ENCODE results near the gene FOLH1. TPM values are rescaled to one million over a fixed set of nuclear protein-coding genes. Genes with fewer than 3 reads are reported as not detected.
"Not testable (repeated sequence)": the region's sequence is repeated elsewhere in the genome, so short reads cannot be mapped to it uniquely, and the experiment has no call there.

Gene FOLH1
- total and polyA plus RNA-seq, 2 donors from 2014 or later, result 1.3 to 12.3 TPM

GRCh38 chr11:49233019-49233418 lies 24.6 kb upstream of the FOLH1 start:
- FAIRE-seq; H3K9me3 ChIP-seq (ENCODE audit: control insufficient read depth in 2 of 3, insufficient read depth in 1 of 3, low read length in 3 of 3); DNase-seq; H3K27me3 ChIP-seq (ENCODE audit: control insufficient read depth, insufficient read depth, low read length); H3K9ac ChIP-seq (ENCODE audit: low read length in 3 of 3); H3K4me1 ChIP-seq (ENCODE audit: control insufficient read depth in 2 of 3, insufficient read depth in 2 of 3, low read depth in 1 of 3, low read length in 3 of 3); H3K27ac ChIP-seq (ENCODE audit: low read depth in 2 of 2, low read length in 2 of 2); H3K36me3 ChIP-seq (ENCODE audit: control insufficient read depth in 2 of 3, insufficient read depth in 3 of 3, low read length in 3 of 3); H3K4me3 ChIP-seq (ENCODE audit: low read length in 3 of 3); intact Hi-C loops (cut with DNase I): not testable (repeated sequence)

GRCh38 chr11:49231725-49232124 lies 23.3 kb upstream of the FOLH1 start:
- intact Hi-C loops (cut with DNase I); FAIRE-seq: not testable (repeated sequence)
- peak in 1 of 5 donors; percentile 11 for DNase-seq

GRCh38 chr11:49230534-49230933 lies 22.1 kb upstream of the FOLH1 start:
- H3K4me3 ChIP-seq (ENCODE audit: low read length in 3 of 3); H3K9me3 ChIP-seq (ENCODE audit: control insufficient read depth in 2 of 3, insufficient read depth in 1 of 3, low read length in 3 of 3); FAIRE-seq; intact Hi-C loops (cut with DNase I); H3K27ac ChIP-seq (ENCODE audit: low read depth in 2 of 2, low read length in 2 of 2); H3K4me1 ChIP-seq (ENCODE audit: control insufficient read depth in 2 of 3, insufficient read depth in 2 of 3, low read depth in 1 of 3, low read length in 3 of 3); H3K27me3 ChIP-seq (ENCODE audit: control insufficient read depth, insufficient read depth, low read length); H3K9ac ChIP-seq (ENCODE audit: low read length in 3 of 3); H3K36me3 ChIP-seq (ENCODE audit: control insufficient read depth in 2 of 3, insufficient read depth in 3 of 3, low read length in 3 of 3): not testable (repeated sequence)
- peak; percentile 20 for TF ChIP-seq CTCF (IDR thresholded peaks at IDR 0.05; ENCODE audit: borderline replicate concordance, extremely low read depth, insufficient read depth)
- DNase-seq, result peak in 3 of 5 donors; percentile 60 to 68 (median 60)

More at GRCh38 chr11:49231725-49232124, 23.3 kb upstream of the FOLH1 start:
- not testable (repeated sequence) for H3K4me3 ChIP-seq (ENCODE audit: low read length in 3 of 3); H3K9me3 ChIP-seq (ENCODE audit: control insufficient read depth in 2 of 3, insufficient read depth in 1 of 3, low read length in 3 of 3); H3K27ac ChIP-seq (ENCODE audit: low read depth in 2 of 2, low read length in 2 of 2); H3K9ac ChIP-seq (ENCODE audit: low read length in 3 of 3); H3K4me1 ChIP-seq (ENCODE audit: control insufficient read depth in 2 of 3, insufficient read depth in 2 of 3, low read depth in 1 of 3, low read length in 3 of 3); H3K27me3 ChIP-seq (ENCODE audit: control insufficient read depth, insufficient read depth, low read length); H3K36me3 ChIP-seq (ENCODE audit: control insufficient read depth in 2 of 3, insufficient read depth in 3 of 3, low read length in 3 of 3)

GRCh38 chr11:49230001-49230400 lies 21.6 kb upstream of the FOLH1 start:
- FAIRE-seq; H3K36me3 ChIP-seq (ENCODE audit: control insufficient read depth in 2 of 3, insufficient read depth in 3 of 3, low read length in 3 of 3); H3K9me3 ChIP-seq (ENCODE audit: control insufficient read depth in 2 of 3, insufficient read depth in 1 of 3, low read length in 3 of 3); H3K4me1 ChIP-seq (ENCODE audit: control insufficient read depth in 2 of 3, insufficient read depth in 2 of 3, low read depth in 1 of 3, low read length in 3 of 3); H3K27me3 ChIP-seq (ENCODE audit: control insufficient read depth, insufficient read depth, low read length); H3K4me3 ChIP-seq (ENCODE audit: low read length in 3 of 3); H3K9ac ChIP-seq (ENCODE audit: low read length in 3 of 3); H3K27ac ChIP-seq (ENCODE audit: low read depth in 2 of 2, low read length in 2 of 2); DNase-seq; intact Hi-C loops (cut with DNase I): not testable (repeated sequence)

- DNase-seq (peak in 2 of 5 donors; percentile 24 to 25), FAIRE-seq (peak; percentile 90)
- intact Hi-C loops (cut with DNase I); H3K36me3 ChIP-seq (ENCODE audit: control insufficient read depth in 2 of 3, insufficient read depth in 3 of 3, low read length in 3 of 3); H3K27me3 ChIP-seq (ENCODE audit: control insufficient read depth, insufficient read depth, low read length); H3K9me3 ChIP-seq (ENCODE audit: control insufficient read depth in 2 of 3, insufficient read depth in 1 of 3, low read length in 3 of 3); H3K9ac ChIP-seq (ENCODE audit: low read length in 3 of 3); H3K4me3 ChIP-seq (ENCODE audit: low read length in 3 of 3); H3K27ac ChIP-seq (ENCODE audit: low read depth in 2 of 2, low read length in 2 of 2); H3K4me1 ChIP-seq (ENCODE audit: control insufficient read depth in 2 of 3, insufficient read depth in 2 of 3, low read depth in 1 of 3, low read length in 3 of 3): not testable (repeated sequence)
- TF ChIP-seq CTCF (IDR thresholded peaks at IDR 0.05; ENCODE audit: borderline replicate concordance, extremely low read depth, insufficient read depth), result peak; percentile 20
These were observed 20.7 kb upstream of the FOLH1 start for GRCh38 chr11:49229136-49229535.

- H3K9me3 ChIP-seq (ENCODE audit: control insufficient read depth in 2 of 3, insufficient read depth in 1 of 3, low read length in 3 of 3); H3K36me3 ChIP-seq (ENCODE audit: control insufficient read depth in 2 of 3, insufficient read depth in 3 of 3, low read length in 3 of 3); H3K4me3 ChIP-seq (ENCODE audit: low read length in 3 of 3); H3K27ac ChIP-seq (ENCODE audit: low read depth in 2 of 2, low read length in 2 of 2); FAIRE-seq; H3K4me1 ChIP-seq (ENCODE audit: control insufficient read depth in 2 of 3, insufficient read depth in 2 of 3, low read depth in 1 of 3, low read length in 3 of 3); intact Hi-C loops (cut with DNase I); H3K9ac ChIP-seq (ENCODE audit: low read length in 3 of 3); H3K27me3 ChIP-seq (ENCODE audit: control insufficient read depth, insufficient read depth, low read length); DNase-seq: not testable (repeated sequence)
These were observed 16.9 kb upstream of the FOLH1 start for GRCh38 chr11:49225255-49225785.
